ENCODE results near the gene LRP5. TPM values are rescaled to one million over a fixed set of nuclear protein-coding genes. Genes with fewer than 3 reads are reported as not detected.
"Not testable (repeated sequence)": the region's sequence is repeated elsewhere in the genome, so short reads cannot be mapped to it uniquely, and the experiment has no call there.

LRP5 gene
- total RNA-seq, 1 donor = 3.3 TPM

DNA sequence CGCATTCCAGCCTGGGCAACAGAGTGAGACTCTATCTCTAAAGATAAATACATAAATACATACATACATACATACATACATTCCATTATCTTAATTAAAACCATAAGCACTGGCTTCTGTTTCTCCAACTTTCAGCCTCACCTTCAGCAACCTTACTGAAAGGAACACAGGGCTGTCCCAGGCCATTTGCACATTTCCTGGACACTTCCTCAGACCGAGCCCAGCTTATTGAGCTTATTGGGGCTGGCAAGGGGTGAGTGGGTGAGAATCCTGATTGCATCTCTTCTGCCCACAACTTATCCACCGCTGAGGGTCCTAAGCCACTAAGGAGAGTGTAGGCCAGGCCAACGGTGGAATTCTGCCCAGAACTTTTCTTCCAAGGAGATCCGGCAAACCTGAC lies 16.5 kb upstream of the LRP5 start:
- no peak for DNase-seq (ENCODE audit: low read depth)
- H3K4me3 ChIP-seq (ENCODE audit: low read depth, low read length) = no peak overlapping the region
- TF ChIP-seq, protein P1, sequence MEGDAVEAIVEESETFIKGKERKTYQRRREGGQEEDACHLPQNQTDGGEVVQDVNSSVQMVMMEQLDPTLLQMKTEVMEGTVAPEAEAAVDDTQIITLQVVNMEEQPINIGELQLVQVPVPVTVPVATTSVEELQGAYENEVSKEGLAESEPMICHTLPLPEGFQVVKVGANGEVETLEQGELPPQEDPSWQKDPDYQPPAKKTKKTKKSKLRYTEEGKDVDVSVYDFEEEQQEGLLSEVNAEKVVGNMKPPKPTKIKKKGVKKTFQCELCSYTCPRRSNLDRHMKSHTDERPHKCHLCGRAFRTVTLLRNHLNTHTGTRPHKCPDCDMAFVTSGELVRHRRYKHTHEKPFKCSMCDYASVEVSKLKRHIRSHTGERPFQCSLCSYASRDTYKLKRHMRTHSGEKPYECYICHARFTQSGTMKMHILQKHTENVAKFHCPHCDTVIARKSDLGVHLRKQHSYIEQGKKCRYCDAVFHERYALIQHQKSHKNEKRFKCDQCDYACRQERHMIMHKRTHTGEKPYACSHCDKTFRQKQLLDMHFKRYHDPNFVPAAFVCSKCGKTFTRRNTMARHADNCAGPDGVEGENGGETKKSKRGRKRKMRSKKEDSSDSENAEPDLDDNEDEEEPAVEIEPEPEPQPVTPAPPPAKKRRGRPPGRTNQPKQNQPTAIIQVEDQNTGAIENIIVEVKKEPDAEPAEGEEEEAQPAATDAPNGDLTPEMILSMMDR (IDR thresholded peaks at IDR 0.05; ENCODE audit: insufficient read depth, low read length) = no peak

DNA sequence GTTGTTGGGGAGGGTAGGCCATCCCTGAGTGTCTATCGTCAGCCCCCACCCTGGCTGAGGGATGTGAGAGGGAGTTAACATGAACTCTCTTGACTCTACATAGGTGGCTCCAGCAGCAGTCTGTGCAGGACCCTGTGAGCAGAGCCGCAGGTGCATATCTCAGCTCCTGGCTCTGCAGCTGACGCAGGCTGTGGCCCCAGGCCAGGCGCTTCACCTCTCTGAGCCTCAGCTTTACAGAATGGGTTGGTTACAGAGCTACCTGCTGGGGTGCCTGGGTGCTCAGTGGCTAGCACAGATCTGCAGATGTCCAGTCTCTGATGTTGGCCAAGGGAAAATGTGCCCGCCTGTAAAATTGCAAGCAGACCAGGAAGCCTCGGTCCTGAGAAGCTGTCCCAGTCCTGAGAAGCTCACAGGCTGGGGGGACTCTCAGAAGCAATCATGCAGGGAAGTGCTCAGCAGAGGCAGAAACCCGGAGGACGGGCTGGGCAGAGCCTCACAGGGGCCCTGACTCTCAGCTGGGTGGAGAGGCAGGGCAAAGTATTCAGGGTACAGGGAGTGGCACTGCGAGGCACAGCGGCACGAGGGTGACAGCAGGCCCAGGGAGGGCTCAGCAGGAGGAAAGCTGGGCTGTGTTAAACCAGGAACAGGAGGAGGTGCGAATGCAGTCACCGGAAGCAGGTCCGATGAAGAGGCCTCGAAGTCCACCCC lies 15.9 kb upstream of the LRP5 start:
- DNase-seq (ENCODE audit: low read depth) = no peak
- no peak overlapping the region for H3K4me3 ChIP-seq (ENCODE audit: low read depth, low read length)
- TF ChIP-seq, protein P1 (IDR thresholded peaks at IDR 0.05; ENCODE audit: insufficient read depth, low read length) = no peak

DNA sequence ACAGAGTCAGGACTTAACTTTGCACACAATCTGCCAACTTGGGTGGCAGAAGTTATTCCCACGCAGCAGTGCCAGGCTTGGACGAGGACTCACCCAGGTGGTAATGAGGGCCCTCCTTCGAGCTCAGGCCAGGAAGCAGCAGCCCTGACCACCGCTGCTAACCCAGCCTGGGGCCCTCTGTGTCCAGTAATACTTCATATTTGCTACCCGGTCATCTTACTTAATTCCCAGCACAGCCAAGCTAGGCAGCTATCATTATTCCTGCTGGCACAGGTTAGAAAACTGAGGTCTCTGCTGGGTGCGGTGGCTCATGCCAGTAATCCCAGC lies 15.4 kb upstream of the LRP5 start:
- DNase-seq (ENCODE audit: low read depth) = no peak
- TF ChIP-seq, protein P1 (IDR thresholded peaks at IDR 0.05; ENCODE audit: insufficient read depth, low read length) = no peak
- H3K4me3 ChIP-seq (ENCODE audit: low read depth, low read length) = no peak overlapping the region

DNA sequence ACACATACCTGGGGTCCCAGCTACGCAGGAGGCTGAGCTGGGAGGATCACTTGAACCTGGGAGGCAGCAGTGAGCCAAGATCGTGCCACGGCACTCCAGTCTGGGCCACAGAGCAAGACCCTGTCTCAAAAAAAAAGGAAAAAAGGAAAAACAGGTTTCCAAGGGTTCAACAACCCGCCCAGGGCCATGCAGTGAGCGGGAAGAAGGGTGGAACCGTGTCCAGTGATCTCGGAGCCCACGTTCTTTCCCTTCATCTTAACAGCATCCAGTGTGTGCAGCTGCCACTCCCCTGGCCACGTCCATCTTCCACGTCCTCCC lies 14.9 kb upstream of the LRP5 start:
- TF ChIP-seq, protein P1 (IDR thresholded peaks at IDR 0.05; ENCODE audit: insufficient read depth, low read length) = no peak
- DNase-seq (ENCODE audit: low read depth) = no peak
- peak overlapping the region; percentile 25 for H3K4me3 ChIP-seq (ENCODE audit: low read depth, low read length)

DNA sequence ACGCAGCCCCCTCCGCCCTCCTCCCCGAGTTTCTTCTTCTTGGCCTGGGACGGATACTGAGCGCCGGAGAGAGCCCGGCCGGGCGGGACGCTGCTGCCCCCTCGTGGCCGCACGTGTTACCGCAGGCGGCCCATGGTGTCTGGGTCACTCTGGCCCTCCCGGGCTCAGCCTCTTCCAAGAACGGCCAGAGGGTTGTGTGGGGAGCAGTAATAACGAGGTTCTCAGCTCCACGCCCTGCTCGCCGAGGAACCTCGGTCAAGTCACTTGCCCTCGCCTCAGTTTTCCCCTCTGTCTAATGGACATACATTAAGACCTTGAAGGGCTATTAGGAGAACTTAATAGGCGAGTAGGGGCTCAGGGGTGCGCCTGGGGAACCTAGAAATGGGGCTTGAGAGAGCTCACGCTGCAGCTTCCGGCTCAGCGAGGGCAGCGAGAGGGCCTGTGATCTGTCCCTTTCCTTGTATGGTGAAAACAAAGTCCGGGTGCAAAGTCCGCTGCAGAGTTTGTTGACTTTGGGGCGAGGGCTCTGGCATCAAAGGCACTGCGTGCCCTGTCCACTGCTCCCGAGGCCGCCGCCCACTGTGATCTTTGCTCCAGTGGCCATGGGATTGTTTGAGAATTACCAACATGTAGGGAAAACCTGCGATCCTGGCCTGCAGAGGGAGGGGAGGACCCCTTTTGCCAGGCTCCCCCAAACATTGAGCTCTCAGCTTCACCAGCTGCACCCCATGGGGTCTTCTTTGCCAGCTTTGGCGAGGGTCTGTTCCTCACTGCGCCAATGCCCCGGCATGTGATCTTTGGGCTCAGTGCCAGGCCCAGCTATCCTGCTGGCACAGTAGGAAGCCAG lies 14.4 kb upstream of the LRP5 start:
- TF ChIP-seq, protein P1 (IDR thresholded peaks at IDR 0.05; ENCODE audit: insufficient read depth, low read length) = peak; percentile 95
- peak; percentile 63 for DNase-seq (ENCODE audit: low read depth)
- H3K4me3 ChIP-seq (ENCODE audit: low read depth, low read length) = no peak overlapping the region

DNA sequence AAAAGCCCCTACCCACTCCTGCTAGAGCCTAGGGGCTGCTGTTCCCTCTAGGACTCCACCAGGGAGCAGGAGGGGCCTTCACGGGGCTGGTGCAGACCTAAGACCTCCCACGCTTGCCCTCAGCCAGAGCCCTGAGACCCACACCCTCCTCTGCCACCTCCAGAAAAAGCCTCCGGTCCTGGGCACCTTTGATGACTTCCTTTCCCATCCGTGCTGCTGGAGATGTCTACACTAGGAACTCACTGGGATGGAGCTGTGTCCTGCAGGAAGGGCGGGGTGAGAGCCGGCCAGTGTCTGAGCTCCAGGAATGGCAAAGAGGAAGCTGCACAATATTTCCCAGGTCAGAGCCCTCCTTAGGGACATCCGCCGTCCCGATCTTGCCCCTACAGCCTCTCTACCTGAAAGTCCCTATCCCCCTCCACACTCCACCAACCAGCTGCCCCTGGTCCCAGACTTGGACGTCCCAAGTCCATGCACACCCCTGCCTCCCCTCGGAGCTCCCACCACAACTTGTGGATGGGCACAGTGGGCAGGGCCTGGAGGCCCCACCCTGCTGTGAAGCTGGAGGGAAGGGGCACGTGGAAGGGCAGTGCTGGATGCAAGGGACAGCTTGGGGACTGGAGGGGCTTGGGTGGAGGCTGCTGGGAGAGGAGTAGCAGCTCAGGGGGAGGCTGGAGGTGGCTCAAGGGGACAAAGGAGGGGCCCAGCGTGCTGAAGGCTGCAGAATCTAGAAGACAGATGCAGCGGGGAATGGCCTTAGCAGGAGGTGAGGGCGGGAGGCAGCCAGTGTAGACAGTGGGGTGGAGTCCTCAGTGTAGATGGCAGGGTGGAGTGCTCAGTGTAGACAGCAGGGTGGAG lies 13.5 kb upstream of the LRP5 start:
- no peak for DNase-seq (ENCODE audit: low read depth)
- no peak overlapping the region for H3K4me3 ChIP-seq (ENCODE audit: low read depth, low read length)
- TF ChIP-seq, protein P1 (IDR thresholded peaks at IDR 0.05; ENCODE audit: insufficient read depth, low read length) = no peak

DNA sequence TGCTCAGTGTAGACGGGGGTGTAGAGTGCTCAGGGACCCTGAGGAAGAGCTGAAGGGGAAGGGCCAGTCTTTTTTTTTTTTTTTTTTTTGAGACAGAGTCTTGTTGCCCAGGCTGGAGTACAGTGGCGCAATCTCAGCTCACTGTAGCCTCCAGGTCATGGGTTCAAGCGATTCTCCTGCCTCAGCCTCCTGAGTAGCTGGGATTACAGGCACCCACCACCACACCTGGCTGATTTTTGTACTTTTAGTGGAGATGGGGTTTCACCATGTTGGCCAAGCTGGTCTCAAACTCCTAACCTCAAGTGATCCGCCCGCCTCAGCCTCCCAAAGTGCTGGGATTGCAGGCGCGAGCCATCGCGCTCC lies 12.9 kb upstream of the LRP5 start:
- H3K4me3 ChIP-seq (ENCODE audit: low read depth, low read length); DNase-seq (ENCODE audit: low read depth): not testable (repeated sequence)

Measured in fibroblast of the aortic adventitia (primary cell).